GM12801 (cell line): ENCODE data around the gene TNRC6A.

ENCODE experiments used
- TF ChIP-seq, protein P1 (sequence below): IDR thresholded peaks from one replicate; pipeline ENCODE4 v1.5.1; 2011; ENCODE audit warnings: control low read depth; ENCODE audit not compliant: insufficient read length; ENCODE audit errors: extremely low read depth

The TNRC6A gene

DNA sequence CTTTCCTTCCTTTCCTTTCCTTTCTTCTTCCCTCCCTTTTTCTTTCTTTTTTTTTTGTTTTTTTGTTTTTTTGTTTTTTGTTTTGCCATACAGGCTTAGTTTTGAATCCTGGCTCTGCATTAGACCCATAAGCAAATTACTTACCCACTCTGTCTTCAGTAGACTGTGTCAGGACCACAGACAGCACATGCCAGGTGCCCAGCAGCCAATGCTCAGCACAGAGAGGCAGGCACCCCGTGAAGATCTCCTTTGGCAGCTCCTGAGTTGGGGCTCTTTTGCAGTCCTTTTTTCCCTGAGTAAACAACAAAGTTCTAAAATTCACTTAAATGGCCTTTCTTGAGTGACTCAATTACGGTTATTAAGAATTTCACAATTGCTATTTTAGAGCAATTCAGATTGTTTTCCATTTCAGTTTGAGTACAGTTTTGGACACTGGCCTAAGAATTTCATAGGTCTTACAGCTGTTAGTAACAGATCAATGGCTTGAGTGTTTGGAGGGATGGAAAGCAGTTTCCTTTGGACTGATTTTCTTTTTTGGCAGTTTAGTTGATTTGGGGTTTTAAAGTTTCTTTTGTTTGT, 90.1 kb downstream of the TNRC6A start:
- TF ChIP-seq, protein P1, sequence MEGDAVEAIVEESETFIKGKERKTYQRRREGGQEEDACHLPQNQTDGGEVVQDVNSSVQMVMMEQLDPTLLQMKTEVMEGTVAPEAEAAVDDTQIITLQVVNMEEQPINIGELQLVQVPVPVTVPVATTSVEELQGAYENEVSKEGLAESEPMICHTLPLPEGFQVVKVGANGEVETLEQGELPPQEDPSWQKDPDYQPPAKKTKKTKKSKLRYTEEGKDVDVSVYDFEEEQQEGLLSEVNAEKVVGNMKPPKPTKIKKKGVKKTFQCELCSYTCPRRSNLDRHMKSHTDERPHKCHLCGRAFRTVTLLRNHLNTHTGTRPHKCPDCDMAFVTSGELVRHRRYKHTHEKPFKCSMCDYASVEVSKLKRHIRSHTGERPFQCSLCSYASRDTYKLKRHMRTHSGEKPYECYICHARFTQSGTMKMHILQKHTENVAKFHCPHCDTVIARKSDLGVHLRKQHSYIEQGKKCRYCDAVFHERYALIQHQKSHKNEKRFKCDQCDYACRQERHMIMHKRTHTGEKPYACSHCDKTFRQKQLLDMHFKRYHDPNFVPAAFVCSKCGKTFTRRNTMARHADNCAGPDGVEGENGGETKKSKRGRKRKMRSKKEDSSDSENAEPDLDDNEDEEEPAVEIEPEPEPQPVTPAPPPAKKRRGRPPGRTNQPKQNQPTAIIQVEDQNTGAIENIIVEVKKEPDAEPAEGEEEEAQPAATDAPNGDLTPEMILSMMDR, result no peak

DNA sequence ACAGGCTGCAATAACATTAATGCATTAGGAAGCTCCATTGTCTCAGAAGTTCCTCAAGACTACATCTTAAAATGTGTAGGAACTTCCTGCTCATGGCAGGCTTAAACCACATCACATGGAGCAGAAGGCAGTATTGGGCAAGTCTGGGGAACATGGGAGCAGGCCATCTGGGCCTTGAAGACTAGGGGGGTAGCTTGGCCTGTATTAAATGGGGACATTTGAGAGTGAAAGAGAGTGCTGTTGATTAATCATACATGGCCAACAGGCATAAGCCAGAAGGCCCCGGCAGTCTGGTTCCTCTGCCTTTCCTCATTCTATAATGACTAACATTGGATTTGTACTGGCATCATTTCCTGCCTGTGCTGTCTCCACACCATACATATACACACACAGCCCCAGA, 91.1 kb downstream of the TNRC6A start:
- TF ChIP-seq, protein P1, result no peak

DNA sequence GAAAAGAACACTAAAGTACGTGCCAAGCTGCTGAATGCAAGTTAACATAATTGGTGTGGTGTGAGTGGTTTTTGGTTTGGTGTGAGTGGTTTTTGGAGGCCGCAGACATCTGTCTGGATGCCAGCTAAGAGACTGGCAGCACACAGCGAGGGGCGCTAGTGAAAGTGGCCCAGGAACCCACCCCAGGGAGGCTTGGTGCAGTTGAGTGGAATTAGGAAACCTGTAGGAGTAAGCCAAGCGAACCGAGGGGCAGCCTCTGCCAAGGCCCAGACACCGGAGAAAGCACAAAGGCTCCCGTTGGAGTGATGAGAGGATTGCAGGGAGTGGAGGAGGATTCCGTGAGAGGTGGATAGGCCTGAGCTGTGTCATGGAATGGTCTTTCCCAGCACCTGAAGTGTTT, 91.7 kb downstream of the TNRC6A start:
- TF ChIP-seq, protein P1, result no peak

DNA sequence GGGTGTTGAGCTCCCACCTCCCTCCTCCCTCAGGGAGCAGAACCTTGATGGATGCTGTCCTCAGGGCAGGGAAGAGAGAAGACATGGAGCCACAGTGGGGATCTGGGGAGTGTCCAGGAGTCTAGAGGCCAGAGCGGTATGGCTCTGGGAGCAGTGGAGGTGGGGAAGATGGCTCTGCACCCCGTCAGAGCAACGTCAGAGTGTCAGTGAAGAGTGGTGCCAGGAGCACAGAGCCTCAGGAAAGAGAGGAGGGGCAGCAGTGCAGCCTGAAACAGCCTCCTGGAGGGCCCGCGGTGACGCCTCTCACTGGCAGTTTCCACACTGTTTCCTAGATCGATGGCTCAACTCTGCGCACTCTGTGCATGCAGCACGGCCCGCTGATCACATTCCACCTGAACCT, 93.1 kb downstream of the TNRC6A start:
- TF ChIP-seq, protein P1, result no peak

DNA sequence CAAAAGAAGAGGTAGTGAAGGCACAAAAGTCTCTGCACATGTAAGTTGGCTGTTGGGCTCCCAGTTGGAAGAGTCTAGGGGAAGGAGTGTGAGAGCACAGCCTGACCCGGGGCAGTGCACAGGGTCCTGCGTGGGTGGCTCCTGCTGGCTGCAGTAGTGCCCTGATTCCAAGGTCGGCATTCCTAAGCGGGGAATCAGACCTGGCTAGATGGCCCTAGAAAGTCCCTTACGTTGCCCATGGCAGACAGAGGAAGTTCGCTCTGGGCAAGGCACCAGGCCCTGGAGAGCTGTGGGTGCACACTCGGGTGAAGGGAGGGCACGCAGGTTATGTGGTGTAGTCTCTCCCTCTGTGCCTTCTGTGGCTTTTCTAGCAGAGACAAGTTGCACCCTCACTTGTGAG, 93.5 kb downstream of the TNRC6A start:
- TF ChIP-seq, protein P1, result no peak

DNA sequence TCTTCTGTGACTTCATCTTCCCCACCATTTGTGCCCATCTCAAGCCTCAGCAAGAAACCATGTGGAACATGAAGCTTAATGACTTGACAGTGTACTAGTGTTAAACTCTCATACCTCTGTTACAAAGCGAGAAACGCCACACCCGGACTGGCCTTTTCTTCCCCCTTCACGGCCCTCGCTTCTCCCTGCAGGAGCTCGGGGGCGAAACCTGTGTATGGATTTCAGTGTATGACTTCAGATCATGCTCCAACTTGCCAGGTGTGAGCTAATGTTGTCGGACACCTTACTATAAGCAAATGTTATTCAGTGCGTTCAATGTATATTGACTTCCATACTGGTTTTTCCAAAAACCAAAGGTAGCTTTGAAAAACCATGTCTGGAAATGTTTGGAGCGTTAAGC, 96.2 kb downstream of the TNRC6A start:
- TF ChIP-seq, protein P1, result no peak

DNA sequence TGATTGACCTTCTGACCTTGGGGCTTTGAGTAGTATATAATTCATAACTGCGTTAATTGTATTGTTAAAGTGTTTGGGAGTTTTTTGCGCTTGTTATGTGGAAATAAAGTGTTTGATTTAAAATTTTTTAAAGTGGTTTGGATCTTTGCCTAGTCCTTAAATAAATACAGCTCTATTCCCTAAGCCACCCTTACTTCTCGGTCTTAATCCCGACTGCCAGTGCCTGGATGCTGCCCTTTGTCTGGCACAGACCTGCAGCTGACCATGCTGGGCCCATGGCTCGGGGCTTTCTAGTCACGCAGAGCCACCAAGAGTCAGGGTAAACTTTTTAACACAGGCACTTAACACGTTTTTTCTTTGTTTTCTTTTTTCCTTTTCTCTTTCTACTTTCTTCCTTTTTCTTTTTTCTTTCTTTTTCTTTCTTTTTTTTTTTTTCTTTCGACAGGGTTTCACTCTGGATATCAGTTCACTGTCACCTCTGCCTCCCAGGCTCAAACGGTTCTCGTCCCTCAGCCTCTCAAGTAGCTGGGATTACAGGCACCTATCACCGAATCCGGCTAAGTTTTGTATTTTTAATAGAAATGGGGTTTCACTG, 96.7 kb downstream of the TNRC6A start:
- TF ChIP-seq, protein P1, result no peak
